PC-9 (cell line): ENCODE data around the gene CCDC146.

Source experiments
- CTCF ChIP-seq: fragments of 200-600 bp; sonication (generic); conservative IDR thresholded peaks from 2 replicates; pipeline ENCODE4 v1.6.1; 2017; ENCODE audit warnings: mixed run types, antibody characterized with exemption, mild to moderate bottlenecking, moderate library complexity
- EZH2 ChIP-seq: fragments of 200-600 bp; sonication (generic); IDR thresholded peaks from 2 replicates; pipeline ENCODE4 v1.8.0; 2017; ENCODE audit warnings: antibody characterized with exemption, low read depth

GRCh38 chr7:77247206-77247850, 124.9 kb downstream of the CCDC146 start:
- TF ChIP-seq CTCF (peak; percentile 94), EZH2 (no peak)
